ENCODE measurements around the gene ARHGAP40.

ARHGAP40 gene

GRCh38 chr20:38685853-38686473 lies 84.4 kb downstream of the ARHGAP40 start:
- Histone ChIP-seq H3K4me2 (ENCODE audit: insufficient read depth, low read length) (no peak overlapping the region), H3K4me1 (ENCODE audit: insufficient read depth, low read length) (no peaks in the 10 kb centered on the region), H3K9me3 (ENCODE audit: insufficient read depth, low read length, severe bottlenecking) (no peaks in the 10 kb centered on the region), H3K79me2 (ENCODE audit: insufficient read depth, low read length) (no peaks in the 10 kb centered on the region), H3K36me3 (ENCODE audit: insufficient read depth, low read length) (no peaks in the 10 kb centered on the region), H2AFZ (ENCODE audit: low read depth, low read length) (no peak overlapping the region), H3K9ac (ENCODE audit: low read depth, low read length) (no peak overlapping the region), H3K4me3 (ENCODE audit: low read depth in 1 of 2, low read length in 2 of 2) (no peak overlapping the region), H3K27me3 (ENCODE audit: insufficient read depth, low read length, poor library complexity) (no peaks in the 10 kb centered on the region), H4K20me1 (ENCODE audit: insufficient read depth, low read length) (no peaks in the 10 kb centered on the region), H3K27ac (ENCODE audit: low read length) (no peak overlapping the region)
- TF ChIP-seq CTCF (IDR thresholded peaks at IDR 0.05; ENCODE audit: borderline replicate concordance, extremely low read depth, low read length, poor library complexity, severe bottlenecking) (no peak), EZH2 (IDR thresholded peaks at IDR 0.05; ENCODE audit: borderline replicate concordance, low read depth, low read length, severe bottlenecking) (no peak)
- DNase-seq: peak; percentile 79
- ATAC-seq (ENCODE audit: insufficient read depth, low read depth): peak; percentile 84

GRCh38 chr20:38692436-38693411 lies 91.1 kb downstream of the ARHGAP40 start:
- H3K4me3 ChIP-seq (ENCODE audit: low read depth in 1 of 2, low read length in 2 of 2): no peak overlapping the region
- H4K20me1 ChIP-seq (ENCODE audit: insufficient read depth, low read length): peaks cover 9% of the 10 kb centered on the region; the same call in 1 of the 2 replicates
- DNase-seq (peak; percentile 80), ATAC-seq (ENCODE audit: insufficient read depth, low read depth) (peak; percentile 81)
- H3K4me1 ChIP-seq (ENCODE audit: insufficient read depth, low read length): no peaks in the 10 kb centered on the region
- no peaks in the 10 kb centered on the region for H3K79me2 ChIP-seq (ENCODE audit: insufficient read depth, low read length)
- no peaks in the 10 kb centered on the region for H3K9me3 ChIP-seq (ENCODE audit: insufficient read depth, low read length, severe bottlenecking)
- TF ChIP-seq CTCF (IDR thresholded peaks at IDR 0.05; ENCODE audit: borderline replicate concordance, extremely low read depth, low read length, poor library complexity, severe bottlenecking) (no peak), EZH2 (IDR thresholded peaks at IDR 0.05; ENCODE audit: borderline replicate concordance, low read depth, low read length, severe bottlenecking) (no peak)
- no peak overlapping the region for H3K4me2 ChIP-seq (ENCODE audit: insufficient read depth, low read length)
- H2AFZ ChIP-seq (ENCODE audit: low read depth, low read length): no peak overlapping the region
- no peak overlapping the region for H3K27ac ChIP-seq (ENCODE audit: low read length)
- no peaks in the 10 kb centered on the region for H3K36me3 ChIP-seq (ENCODE audit: insufficient read depth, low read length)
- no peaks in the 10 kb centered on the region for H3K27me3 ChIP-seq (ENCODE audit: insufficient read depth, low read length, poor library complexity)
- no peak overlapping the region for H3K9ac ChIP-seq (ENCODE audit: low read depth, low read length)

GRCh38 chr20:38697306-38697705 lies 95.7 kb downstream of the ARHGAP40 start:
- no peak overlapping the region for H3K27ac ChIP-seq (ENCODE audit: low read length)
- ATAC-seq (ENCODE audit: insufficient read depth, low read depth): no peak
- H3K4me3 ChIP-seq (ENCODE audit: low read depth in 1 of 2, low read length in 2 of 2): no peak overlapping the region
- H3K4me2 ChIP-seq (ENCODE audit: insufficient read depth, low read length): no peak overlapping the region
- peaks cover 4% of the 10 kb centered on the region for H3K27me3 ChIP-seq (ENCODE audit: insufficient read depth, low read length, poor library complexity)
- no peak for DNase-seq
- TF ChIP-seq CTCF (IDR thresholded peaks at IDR 0.05; ENCODE audit: borderline replicate concordance, extremely low read depth, low read length, poor library complexity, severe bottlenecking) (no peak), EZH2 (IDR thresholded peaks at IDR 0.05; ENCODE audit: borderline replicate concordance, low read depth, low read length, severe bottlenecking) (no peak)
- no peaks in the 10 kb centered on the region for H3K79me2 ChIP-seq (ENCODE audit: insufficient read depth, low read length)
- H3K9me3 ChIP-seq (ENCODE audit: insufficient read depth, low read length, severe bottlenecking): no peaks in the 10 kb centered on the region
- no peaks in the 10 kb centered on the region for H3K4me1 ChIP-seq (ENCODE audit: insufficient read depth, low read length)
- H3K9ac ChIP-seq (ENCODE audit: low read depth, low read length): no peak overlapping the region
- H2AFZ ChIP-seq (ENCODE audit: low read depth, low read length): no peak overlapping the region
- H4K20me1 ChIP-seq (ENCODE audit: insufficient read depth, low read length): peaks cover 12% of the 10 kb centered on the region
- no peaks in the 10 kb centered on the region for H3K36me3 ChIP-seq (ENCODE audit: insufficient read depth, low read length)
